Right cardiac atrium (tissue), 5 donors: Measurements from ENCODE around the gene MTCH1. TPM values are rescaled to one million over a fixed set of nuclear protein-coding genes. Genes with fewer than 3 reads are reported as not detected.
"Not testable (repeated sequence)": the region's sequence is repeated elsewhere in the genome, so short reads cannot be mapped to it uniquely, and the experiment has no call there.

Source experiments
- ATAC-seq, 2 donors: fragments of 200-7000 bp; cut with Tn5 transposase; one replicate each; pipeline versions ENCODE4 v1.8.0 to v1.9.1; 2020; ENCODE audit warnings: moderate library complexity in 2 of 2, mild to moderate bottlenecking in 1 of 2
- DNase-seq, 3 donors: peaks; one replicate each; pipeline ENCODE4 v3.0.0-alpha.2; 2020
- H3K27ac ChIP-seq: one replicate; pipeline ENCODE4 v1.5.1; 2013; ENCODE audit warnings: mild to moderate bottlenecking, low read length, control low read depth, moderate library complexity
- H3K27me3 ChIP-seq: one replicate; pipeline ENCODE4 v1.6.1; 2013; ENCODE audit not compliant: control insufficient read depth, insufficient read depth
- H3K4me1 ChIP-seq: one replicate; pipeline ENCODE4 v1.6.1; 2013; ENCODE audit warnings: low read length; ENCODE audit not compliant: control insufficient read depth, insufficient read depth
- H3K4me3 ChIP-seq: one replicate; pipeline ENCODE4 v1.5.1; 2013; ENCODE audit warnings: low read length, control low read depth
- H3K9me3 ChIP-seq: one replicate; pipeline ENCODE4 v1.6.1; 2013; ENCODE audit warnings: low read length; ENCODE audit not compliant: control insufficient read depth
- WGBS: extraction: QIAGEN DNeasy Blood & Tissue Kit; methylation state at CpG from one replicate; pipeline ENCODE4 v1.1.7; 2013; 5-methylcytosine and 5-hydroxymethylcytosine counted together
- intact Hi-C, 4 donors: fragments of 100-400 bp; cut with DNase I; formaldehyde crosslinking; loops; one replicate each; pipeline versions ENCODE4 v1.11.0 to v1.14.0; 2022 to 2023
- polyA plus RNA-seq: library from polyadenylated mRNA; stranded (reverse); fragments of 200-250 nt; gene quantifications from one replicate; pipeline ENCODE4 v1.2.3, GENCODE V29; 2013
- total RNA-seq, 4 donors: library from RNA; stranded (reverse); fragmentation: NEBNext Ultra II Directional; extraction: Animal tissue kit (Norgen Biotek cat#: 25700); gene quantifications; one replicate each; pipeline ENCODE4 v1.2.1, GENCODE V29; 2021
- donor health status: healthy with polysubstance abuse.
- donor health status: DM: no; HTN: yes; CAD: no.
- donor health status: DM: no; HTN: no; CAD: no.
- donor health status: DM: no; HTN: yes; CAD: no; lungs with severe emphysema.
- donor health status: DM: yes; HTN: yes; CAD: no.

MTCH1 gene
- total and polyA plus RNA-seq, 5 donors: 198 to 249 (median 225) TPM

GRCh38 chr6:36958775-36959554 is 27.0 kb downstream of the MTCH1 start:
- Histone ChIP-seq H3K27ac (no peak overlapping the region), H3K4me1 (peaks cover 5% of the 10 kb centered on the region), H3K4me3 (no peak overlapping the region), H3K27me3 (no peaks in the 10 kb centered on the region), H3K9me3 (no peaks in the 10 kb centered on the region)
- ATAC-seq (no peak), DNase-seq (peak in 2 of 3 donors; percentile 60 to 63)
- intact Hi-C loops: no loop called here
- WGBS: 86% methylated on average over 44 of the region's 44 CpGs

- Histone ChIP-seq H3K27ac (no peak overlapping the region), H3K9me3 (no peaks in the 10 kb centered on the region), H3K27me3 (no peaks in the 10 kb centered on the region), H3K4me1 (peaks cover 2% of the 10 kb centered on the region), H3K4me3 (no peak overlapping the region)
- 85% methylated on average over 9 of the region's 9 CpGs for WGBS
- ATAC-seq (peak in 1 of 2 donors; percentile 44), DNase-seq (peak in 2 of 3 donors; percentile 50 to 87)
- intact Hi-C loops: no loop called here
Measured at GRCh38 chr6:36957773-36958271, 28.2 kb downstream of the MTCH1 start.

- Histone ChIP-seq H3K4me1 (peaks cover 2% of the 10 kb centered on the region), H3K27ac (no peak overlapping the region), H3K9me3 (no peaks in the 10 kb centered on the region), H3K27me3 (no peaks in the 10 kb centered on the region), H3K4me3 (no peak overlapping the region)
- intact Hi-C loops: no loop called here
- DNase-seq: no peak
- no peak for ATAC-seq
Measured at GRCh38 chr6:36956446-36956820, 29.6 kb downstream of the MTCH1 start.

GRCh38 chr6:36955671-36956445 is 30.1 kb downstream of the MTCH1 start:
- DNase-seq (peak in 1 of 3 donors; percentile 60), ATAC-seq (peak in 1 of 2 donors; percentile 48)
- no peaks in the 10 kb centered on the region for H3K27me3 ChIP-seq
- H3K4me1 ChIP-seq: peaks cover 2% of the 10 kb centered on the region
- intact Hi-C loops: no loop called here
- H3K9me3 ChIP-seq: no peaks in the 10 kb centered on the region
- WGBS: 51% methylated on average over 9 of the region's 9 CpGs
- H3K27ac ChIP-seq: no peak overlapping the region
- H3K4me3 ChIP-seq: peak overlapping the region; percentile 33

DNA sequence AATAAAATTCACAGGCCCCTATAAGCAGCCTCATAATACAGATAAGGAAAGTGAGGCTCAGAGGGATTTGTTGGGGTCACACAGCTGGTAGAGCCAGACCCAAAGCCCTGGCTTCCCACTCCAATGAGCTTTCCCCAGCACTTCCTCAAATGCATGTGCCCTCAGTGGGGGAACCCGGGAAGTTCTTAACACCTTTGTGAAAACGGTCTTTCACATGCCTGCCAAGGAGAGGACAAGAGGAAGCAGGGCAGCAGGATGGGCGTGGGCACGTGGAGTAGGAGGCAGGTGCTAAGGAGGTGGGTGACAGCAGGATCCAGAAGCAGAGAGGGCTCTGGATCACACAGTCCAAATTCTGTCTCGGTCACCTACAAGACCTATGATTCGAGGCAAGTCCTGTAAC is 30.9 kb downstream of the MTCH1 start:
- peak overlapping the region; percentile 33 for H3K4me3 ChIP-seq
- DNase-seq: no peak
- peaks cover 2% of the 10 kb centered on the region for H3K4me1 ChIP-seq
- no peak for ATAC-seq
- WGBS: 43% methylated on average over 6 of the region's 6 CpGs
- H3K27me3 ChIP-seq: no peaks in the 10 kb centered on the region
- intact Hi-C loops: no loop called here
- H3K27ac ChIP-seq: no peak overlapping the region
- H3K9me3 ChIP-seq: no peaks in the 10 kb centered on the region

GRCh38 chr6:36954262-36954931 is 31.6 kb downstream of the MTCH1 start, which contains the start of gene PI16:
Gene PI16 (plus strand): TSS chr6:36954738. CDS start chr6:36954761, 23 bp downstream.
- Histone ChIP-seq H3K9me3 (no peaks in the 10 kb centered on the region), H3K27me3 (no peaks in the 10 kb centered on the region), H3K4me1 (peaks cover 2% of the 10 kb centered on the region), H3K27ac (no peak within 1 kb of the TSS), H3K4me3 (peak within 1 kb of the TSS; percentile 33)
- intact Hi-C loops: no loop called here
- 56% methylated on average over 14 of the region's 14 CpGs for WGBS
- ATAC-seq (peak; percentile 31 to 83), DNase-seq (peak in 2 of 3 donors; percentile 71 to 91)

DNA sequence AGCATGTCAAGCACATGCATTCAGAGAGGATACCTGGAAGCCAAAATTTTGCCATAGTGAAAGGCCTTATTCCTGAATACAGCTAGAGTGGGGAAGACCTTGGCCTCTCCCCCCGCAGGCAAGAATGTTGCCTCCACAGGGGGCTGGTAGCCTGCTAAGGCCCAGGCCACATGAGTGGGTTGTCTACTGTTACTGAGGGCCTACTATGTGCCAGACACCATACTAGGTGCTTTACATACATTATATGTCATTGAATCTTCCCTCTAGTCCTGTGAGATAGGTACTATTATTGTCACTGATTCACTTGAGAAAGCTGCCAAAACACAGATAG is 32.1 kb downstream of the MTCH1 start:
- WGBS: 89% methylated on average over 1 of the region's 1 CpG
- peaks cover 2% of the 10 kb centered on the region for H3K4me1 ChIP-seq
- H3K4me3 ChIP-seq: no peak overlapping the region
- intact Hi-C loops: no loop called here
- no peaks in the 10 kb centered on the region for H3K27me3 ChIP-seq
- ATAC-seq: no peak
- no peak overlapping the region for H3K27ac ChIP-seq
- no peaks in the 10 kb centered on the region for H3K9me3 ChIP-seq
- DNase-seq: no peak

- no peak overlapping the region for H3K27ac ChIP-seq
- 77% methylated on average over 3 of the region's 3 CpGs for WGBS
- intact Hi-C loops: no loop called here
Measured at GRCh38 chr6:36949636-36950035, 36.4 kb downstream of the MTCH1 start.

GRCh38 chr6:36949076-36949475 is 36.9 kb downstream of the MTCH1 start:
- ATAC-seq, H3K9me3 ChIP-seq, H3K4me1 ChIP-seq, intact Hi-C loops, H3K4me3 ChIP-seq, H3K27me3 ChIP-seq, DNase-seq, H3K27ac ChIP-seq: not testable (repeated sequence)
- whole genome bisulfite sequencing: 96% methylated on average over 9 of the region's 9 CpGs

More at GRCh38 chr6:36949636-36950035, 36.4 kb downstream of the MTCH1 start:
- Histone ChIP-seq H3K4me1 (no peaks in the 10 kb centered on the region), H3K27me3 (no peaks in the 10 kb centered on the region), H3K4me3 (no peak overlapping the region), H3K9me3 (no peaks in the 10 kb centered on the region)
- DNase-seq (no peak), ATAC-seq (no peak)

GRCh38 chr6:36947570-36948351 is 38.2 kb downstream of the MTCH1 start:
- Histone ChIP-seq H3K27me3 (no peaks in the 10 kb centered on the region), H3K9me3 (no peaks in the 10 kb centered on the region), H3K4me3 (no peak overlapping the region), H3K27ac (no peak overlapping the region), H3K4me1 (no peaks in the 10 kb centered on the region)
- ATAC-seq (no peak), DNase-seq (no peak)
- 73% methylated on average over 12 of the region's 12 CpGs for WGBS
- intact Hi-C loops: no loop called here
